GM03348 (cell line): ENCODE results near the gene ARHGAP21.
A peak's percentile ranks its signal among the peaks of the same experiment; 100 is the strongest.
"Not testable (repeated sequence)": the region's sequence is repeated elsewhere in the genome, so short reads cannot be mapped to it uniquely, and the experiment has no call there.

ENCODE experiments used
- DNase-seq: peaks from one replicate; pipeline ENCODE4 v3.0.0; 2012; ENCODE audit warnings: low spot score

Gene ARHGAP21

GRCh38 chr10:24723788-24724380 lies at the start of gene ARHGAP21:
ARHGAP21 (minus strand) TSS chr10:24723887; CDS start chr10:24721899, 1,988 bp downstream.
- DNase-seq: peak; percentile 84

GRCh38 chr10:24771943-24772694 lies 48.4 kb upstream of the ARHGAP21 start:
- DNase-seq: peak; percentile 16

GRCh38 chr10:24764991-24765390 lies 41.3 kb upstream of the ARHGAP21 start:
- DNase-seq: not testable (repeated sequence)

GRCh38 chr10:24762966-24763623 lies 39.4 kb upstream of the ARHGAP21 start:
- peak; percentile 82 for DNase-seq

- peak; percentile 18 for DNase-seq
These were observed 38.7 kb upstream of the ARHGAP21 start for GRCh38 chr10:24762161-24762924.

GRCh38 chr10:24759672-24760071 lies 36.0 kb upstream of the ARHGAP21 start:
- DNase-seq: no peak

- DNase-seq: not testable (repeated sequence)
These were observed 34.6 kb upstream of the ARHGAP21 start for GRCh38 chr10:24758254-24758653.

- no peak for DNase-seq
These were observed 32.6 kb upstream of the ARHGAP21 start for GRCh38 chr10:24756283-24756682.

GRCh38 chr10:24751716-24752115 lies 28.0 kb upstream of the ARHGAP21 start:
- no peak for DNase-seq

DNA sequence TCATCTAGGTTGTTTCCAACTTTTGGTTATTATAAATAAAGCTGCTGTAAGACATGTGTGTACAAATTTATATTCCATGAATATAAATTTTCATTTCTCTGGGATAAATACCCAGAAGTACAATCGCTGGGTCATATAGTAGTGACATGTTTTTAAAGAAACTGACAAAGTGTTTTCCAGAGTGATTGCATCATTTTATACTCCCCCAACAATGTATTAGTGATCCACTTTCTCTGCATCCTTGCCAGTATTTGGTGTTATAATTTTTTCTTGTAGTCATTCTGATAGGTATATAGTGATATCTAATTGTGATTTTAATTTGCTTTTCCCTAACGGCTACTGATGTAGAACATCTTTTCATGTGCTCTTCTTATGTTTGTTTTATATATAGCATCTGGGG lies 27.0 kb upstream of the ARHGAP21 start:
- DNase-seq: no peak

DNA sequence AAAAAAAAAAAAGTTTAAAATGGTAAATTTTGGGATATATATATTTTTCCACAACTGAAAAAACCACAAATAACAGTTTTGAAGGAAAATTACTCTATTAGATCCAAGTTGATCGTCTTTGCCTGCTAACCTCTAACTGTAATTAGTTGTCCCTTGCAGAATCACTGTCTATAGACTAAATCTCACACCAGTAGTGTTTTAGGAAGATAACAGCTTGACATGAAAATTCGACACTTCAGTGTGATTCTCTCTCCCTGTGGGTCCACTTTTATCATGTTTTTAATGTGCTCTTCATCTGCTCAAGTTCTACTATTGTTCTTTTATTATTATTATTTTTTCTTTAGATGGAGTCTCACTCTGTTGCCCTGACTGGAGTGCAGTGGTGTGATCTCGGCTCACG lies 24.5 kb upstream of the ARHGAP21 start:
- no peak for DNase-seq

DNA sequence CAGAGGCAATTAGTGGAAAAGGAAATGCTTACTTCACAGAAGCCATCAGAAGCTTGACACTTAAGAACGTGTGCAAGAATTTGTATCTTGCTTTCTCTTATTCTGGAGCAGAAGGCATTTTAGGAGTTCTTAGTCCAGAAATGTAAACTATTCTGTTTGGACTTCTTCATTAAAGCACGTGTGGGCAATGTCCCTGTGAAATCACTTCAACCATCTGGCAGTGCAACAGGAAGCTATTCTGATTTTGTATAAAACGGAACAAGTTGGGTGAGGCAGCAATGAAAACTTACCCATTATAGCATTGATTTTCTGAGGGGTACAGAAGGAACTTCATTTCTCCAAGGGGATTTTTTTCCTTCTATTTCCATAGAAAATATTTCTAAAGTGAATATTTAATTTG lies 21.3 kb upstream of the ARHGAP21 start:
- no peak for DNase-seq

DNA sequence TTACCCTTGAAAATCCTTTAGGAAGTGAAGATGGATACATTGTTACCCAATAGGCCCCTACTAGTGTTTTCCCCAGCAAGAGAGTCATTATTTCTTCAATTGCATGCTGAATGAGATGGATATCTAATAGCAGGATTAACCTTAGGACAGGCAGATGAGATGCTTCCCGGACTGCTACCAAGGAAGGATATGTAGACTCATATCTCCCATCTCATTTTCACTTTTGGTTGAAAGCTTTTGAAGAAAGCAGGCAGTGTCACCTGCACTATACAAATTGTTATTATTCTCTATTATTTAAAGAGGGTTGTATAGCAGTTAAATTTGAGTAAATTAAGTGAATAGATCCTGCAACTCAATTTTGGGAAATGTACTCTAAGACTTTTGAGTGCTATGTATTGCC lies 17.0 kb upstream of the ARHGAP21 start:
- DNase-seq: no peak

- DNase-seq: no peak
These were observed 13.3 kb upstream of the ARHGAP21 start for GRCh38 chr10:24737001-24737400.

GRCh38 chr10:24731942-24732341 lies 8.3 kb upstream of the ARHGAP21 start:
- no peak for DNase-seq

DNA sequence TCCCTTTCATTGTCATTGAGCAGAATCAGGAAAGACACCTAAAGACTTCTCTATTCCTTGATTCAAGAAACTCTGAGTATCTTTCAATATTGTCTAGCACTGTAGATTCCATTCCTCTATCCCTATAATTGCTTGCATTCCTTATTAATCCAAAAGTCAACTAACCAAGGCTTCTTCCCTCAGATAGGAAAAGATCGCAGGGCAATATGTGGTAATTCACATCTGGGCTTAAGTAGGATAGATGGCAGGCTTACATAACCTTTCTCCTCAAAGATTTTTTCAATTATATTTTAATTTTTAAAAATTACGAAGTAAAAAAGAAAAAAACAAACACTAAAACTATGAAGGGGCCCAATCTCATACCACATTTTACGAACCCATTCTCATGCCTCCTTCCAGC lies 7.1 kb upstream of the ARHGAP21 start:
- DNase-seq: peak; percentile 40

DNA sequence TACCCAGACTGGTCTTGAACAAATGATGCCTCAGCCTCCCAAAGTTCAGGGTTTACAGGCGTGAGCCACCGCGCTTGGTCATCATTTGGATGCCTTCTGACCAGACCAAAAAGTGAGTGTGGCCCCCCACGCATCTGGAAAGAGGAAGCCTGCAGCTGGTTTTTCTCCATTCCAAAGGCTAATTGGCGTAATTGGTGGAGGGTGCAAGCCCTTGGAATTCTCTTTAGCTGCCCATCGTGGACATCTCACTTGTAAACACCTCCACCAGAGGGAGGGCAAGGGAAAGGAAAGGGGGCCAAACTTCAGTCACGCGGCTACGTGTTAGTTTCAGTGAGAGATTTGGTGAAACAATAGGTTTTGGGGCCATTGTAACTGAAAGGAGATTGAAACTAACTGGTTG lies 4.1 kb upstream of the ARHGAP21 start:
- DNase-seq: no peak

DNA sequence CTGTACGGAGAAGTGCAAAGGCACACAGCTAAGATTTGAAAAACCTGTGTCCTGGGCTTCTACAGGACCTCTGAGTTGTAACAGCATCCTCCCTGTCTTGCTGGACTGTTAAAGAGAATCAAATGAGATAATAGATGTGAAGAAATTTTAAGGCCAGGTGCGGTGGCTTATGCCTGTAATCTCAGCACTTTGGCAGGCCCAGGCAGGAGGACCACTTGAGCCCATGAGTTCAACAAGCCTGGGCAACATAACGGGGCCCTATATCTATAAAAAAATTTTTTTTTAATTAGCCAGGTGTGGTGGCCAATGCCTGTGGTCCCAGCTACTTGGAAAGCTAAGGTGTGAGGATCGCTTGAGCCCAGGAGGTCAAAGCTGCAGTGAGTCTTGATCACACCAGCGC lies 2.9 kb upstream of the ARHGAP21 start:
- no peak for DNase-seq

DNA sequence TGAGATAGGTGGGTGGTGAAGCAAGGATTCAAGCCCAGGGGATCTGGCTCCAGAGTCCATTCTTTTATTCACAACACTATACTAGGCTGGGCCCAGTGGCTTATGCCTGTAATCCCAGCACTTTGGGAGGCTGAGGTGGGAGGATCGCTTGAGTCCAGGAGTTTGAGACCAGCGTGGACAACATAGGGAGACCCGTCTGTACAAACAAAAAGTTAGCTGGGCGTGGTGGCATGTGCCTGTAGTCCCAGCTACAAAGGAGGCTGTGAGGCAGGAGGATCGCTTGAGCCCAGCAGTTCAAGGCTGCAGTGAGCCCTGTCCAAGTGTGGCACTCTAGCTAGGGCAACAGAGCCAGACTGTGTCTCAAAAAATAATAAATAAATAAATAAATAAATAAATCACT lies 2.3 kb upstream of the ARHGAP21 start:
- DNase-seq: not testable (repeated sequence)

GRCh38 chr10:24724381-24725228 lies 918 bp upstream of the ARHGAP21 start:
- DNase-seq: peak; percentile 99

DNA sequence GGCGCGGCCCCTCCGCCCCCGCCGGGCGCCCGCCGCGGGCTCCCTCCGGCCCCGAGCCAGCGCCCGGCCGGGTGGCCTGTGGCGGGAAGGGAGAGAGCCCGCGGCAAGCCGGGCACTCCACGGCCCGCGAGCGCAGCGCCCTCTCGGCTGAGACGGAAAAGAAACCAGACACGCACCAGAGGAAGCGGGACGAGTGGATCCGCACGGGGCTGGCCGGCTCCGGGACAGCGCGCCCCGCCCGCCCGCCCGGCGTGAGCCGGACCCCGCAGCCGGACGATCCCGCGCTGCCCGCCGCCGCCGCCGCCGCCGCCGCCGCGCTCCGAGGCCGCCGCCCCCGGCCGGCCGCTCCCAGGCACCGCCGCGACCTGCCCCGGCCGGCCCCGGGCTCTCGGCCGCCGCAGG lies 300 bp downstream of the ARHGAP21 start:
- DNase-seq: peak; percentile 60
